MCF 10A (cell line): ENCODE results near the gene GMDS. TPM values are rescaled to one million over a fixed set of nuclear protein-coding genes. Genes with fewer than 3 reads are reported as not detected.

Source experiments
- BruUV-seq: library from RNA; stranded (reverse); fragments of 400-500 nt; replicated peaks from 2 replicates; lab custom pipeline; 2021; lab: Mats Ljungman, UMichigan
- CTCF ChIA-PET: fragments of 300-600 bp; sonication (Branson Sonifier 250); formaldehyde crosslinking; extraction: SDS; loops from one replicate; lab custom pipeline; 2021; ENCODE audit warnings: antibody characterized with exemption, inconsistent platforms; lab: Yijun Ruan, JAX
- POLR2A ChIA-PET: fragments of 300-600, 350-650 bp; sonication (Branson Sonifier 250); formaldehyde crosslinking; extraction: SDS; loops from one replicate; lab custom pipeline; 2020; ENCODE audit warnings: antibody characterized with exemption, inconsistent platforms; lab: Yijun Ruan, JAX
- DNase-seq: peaks from one replicate; pipeline ENCODE4 v3.0.0-alpha.2; 2018; ENCODE audit not compliant: unreplicated experiment
- H3K27ac Mint-ChIP-seq: one replicate; pipeline ENCODE4 v1.8.0; 2022; ENCODE audit warnings: mild to moderate bottlenecking, low read depth, mixed read lengths; ENCODE audit not compliant: unreplicated experiment
- H3K27me3 Mint-ChIP-seq: one replicate; pipeline ENCODE4 v1.8.0; 2022; ENCODE audit warnings: mixed read lengths; ENCODE audit not compliant: insufficient read depth, unreplicated experiment
- H3K36me3 Mint-ChIP-seq: one replicate; pipeline ENCODE4 v1.8.0; 2022; ENCODE audit warnings: mild to moderate bottlenecking, moderate library complexity, mixed read lengths; ENCODE audit not compliant: insufficient read depth, unreplicated experiment
- H3K4me1 Mint-ChIP-seq: one replicate; pipeline ENCODE4 v1.8.0; 2022; ENCODE audit warnings: mixed read lengths; ENCODE audit not compliant: insufficient read depth, unreplicated experiment
- H3K4me3 Mint-ChIP-seq: one replicate; pipeline ENCODE4 v1.8.0; 2022; ENCODE audit warnings: mild to moderate bottlenecking, moderate library complexity, mixed read lengths; ENCODE audit not compliant: unreplicated experiment
- H3K9me3 Mint-ChIP-seq: one replicate; pipeline ENCODE4 v1.8.0; 2022; ENCODE audit warnings: mixed read lengths; ENCODE audit not compliant: unreplicated experiment
- CTCF ChIP-seq: fragments of 200-600 bp; IDR thresholded peaks from one replicate; pipeline ENCODE4 v1.8.0; 2022; ENCODE audit warnings: antibody characterized with exemption, mild to moderate bottlenecking; ENCODE audit not compliant: unreplicated experiment
- intact Hi-C: fragments of 100-400 bp; cut with micrococcal nuclease; formaldehyde crosslinking; loops from 2 replicates; pipeline ENCODE4 v1.14.1; 2022
- total RNA-seq: library from RNA; stranded (reverse); gene quantifications from 2 replicates; pipeline ENCODE4 v1.2.3, GENCODE V29; 2022

The GMDS gene
- total RNA-seq, 1 experiment from 2014 or later = 24.9 TPM

- CTCF ChIA-PET = no interaction called here
- no TSS peak for BruUV-seq
- POLR2A ChIA-PET = interaction anchor here (0.6 to 1.0 kb wide), 3 partner anchors 9 to 57 kb away, joined by 3 read pairs; no protein-coding TSS in a partner anchor
These were observed 69.6 kb downstream of the GMDS start for GRCh38 chr6:2175825-2176224.

GRCh38 chr6:2173203-2173961 is 72.0 kb downstream of the GMDS start:
- TF ChIP-seq CTCF = no peak
- POLR2A ChIA-PET = no interaction called here
- Mint-ChIP-seq H3K4me3 (no peak overlapping the region), H3K4me1 (peaks cover 5% of the 10 kb centered on the region), H3K9me3 (peaks cover 9% of the 10 kb centered on the region), H3K27ac (no peak overlapping the region), H3K36me3 (no peaks in the 10 kb centered on the region), H3K27me3 (no peaks in the 10 kb centered on the region)
- no peak for DNase-seq
- CTCF ChIA-PET = no interaction called here
- intact Hi-C loops = no loop called here
- BruUV-seq = no TSS peak

More at GRCh38 chr6:2175825-2176224, 69.6 kb downstream of the GMDS start:
- Mint-ChIP-seq H3K27ac (no peak overlapping the region), H3K36me3 (no peaks in the 10 kb centered on the region), H3K27me3 (no peaks in the 10 kb centered on the region), H3K4me3 (no peak overlapping the region), H3K9me3 (peaks cover 10% of the 10 kb centered on the region), H3K4me1 (peaks cover 10% of the 10 kb centered on the region)
- DNase-seq = no peak
- no peak for TF ChIP-seq CTCF
- intact Hi-C loops = no loop called here

DNA sequence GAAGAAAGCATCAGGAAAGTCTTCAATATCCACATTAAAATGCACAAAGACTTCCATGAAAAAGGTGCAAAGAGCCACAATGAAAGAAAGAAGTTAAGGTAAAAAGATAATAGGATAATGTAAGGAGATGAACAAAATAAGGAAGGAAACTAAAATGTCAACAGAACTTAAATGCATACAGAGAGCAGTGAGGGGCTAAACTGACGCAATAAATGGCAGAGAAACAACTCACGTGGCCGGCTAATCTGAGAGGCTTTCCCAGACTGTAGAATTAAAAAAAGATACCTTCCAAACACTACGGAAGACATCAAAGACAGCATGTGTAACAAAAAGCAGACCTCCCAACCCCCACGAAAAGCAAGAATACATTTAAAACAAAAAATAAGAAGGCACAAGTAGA is 73.7 kb downstream of the GMDS start:
- Mint-ChIP-seq H3K27me3 (no peaks in the 10 kb centered on the region), H3K4me1 (peaks cover 5% of the 10 kb centered on the region), H3K9me3 (no peaks in the 10 kb centered on the region), H3K4me3 (no peak overlapping the region), H3K36me3 (no peaks in the 10 kb centered on the region), H3K27ac (no peak overlapping the region)
- no peak for DNase-seq
- ChIA-PET POLR2A (no interaction called here), CTCF (no interaction called here)
- intact Hi-C loops = no loop called here
- TF ChIP-seq CTCF = no peak
- BruUV-seq = no TSS peak

DNA sequence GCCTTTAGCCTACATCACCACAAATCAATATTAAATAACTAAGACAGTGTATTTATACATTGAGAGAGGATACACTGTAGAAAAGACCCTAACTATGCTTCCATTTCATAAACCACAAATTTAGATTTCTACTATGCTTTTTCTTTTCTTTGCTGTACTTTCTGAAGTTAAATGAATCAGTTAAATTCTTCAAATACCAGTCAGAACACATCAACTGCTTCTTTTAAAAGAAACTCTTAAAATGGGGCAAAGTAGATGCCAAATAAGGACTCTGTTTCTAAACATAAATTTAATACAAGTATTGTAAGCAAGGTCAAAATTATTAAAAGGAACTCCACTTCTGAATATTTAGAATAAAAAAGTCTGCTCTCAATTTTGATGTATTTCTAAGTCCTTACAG is 76.9 kb downstream of the GMDS start:
- Mint-ChIP-seq H3K27ac (no peak overlapping the region), H3K4me3 (no peak overlapping the region), H3K4me1 (peaks cover 5% of the 10 kb centered on the region), H3K27me3 (no peaks in the 10 kb centered on the region), H3K36me3 (no peaks in the 10 kb centered on the region), H3K9me3 (no peaks in the 10 kb centered on the region)
- POLR2A ChIA-PET = no interaction called here
- intact Hi-C loops = no loop called here
- no TSS peak for BruUV-seq
- TF ChIP-seq CTCF = no peak
- CTCF ChIA-PET = interaction anchor here (0.6 kb wide), 1 partner anchor 466 kb away, joined by 4 read pairs; no protein-coding TSS in a partner anchor
- DNase-seq = no peak
